Fibroblast of skin of right biceps (primary cell): Measurements from ENCODE around the gene SPTLC2.
A peak's percentile ranks its signal among the peaks of the same experiment; 100 is the strongest.
"Not testable (repeated sequence)": the region's sequence is repeated elsewhere in the genome, so short reads cannot be mapped to it uniquely, and the experiment has no call there.

Source experiments
- DNase-seq: peaks from one replicate; pipeline ENCODE4 v3.0.0-alpha.2; 2013

Gene SPTLC2, protein sequence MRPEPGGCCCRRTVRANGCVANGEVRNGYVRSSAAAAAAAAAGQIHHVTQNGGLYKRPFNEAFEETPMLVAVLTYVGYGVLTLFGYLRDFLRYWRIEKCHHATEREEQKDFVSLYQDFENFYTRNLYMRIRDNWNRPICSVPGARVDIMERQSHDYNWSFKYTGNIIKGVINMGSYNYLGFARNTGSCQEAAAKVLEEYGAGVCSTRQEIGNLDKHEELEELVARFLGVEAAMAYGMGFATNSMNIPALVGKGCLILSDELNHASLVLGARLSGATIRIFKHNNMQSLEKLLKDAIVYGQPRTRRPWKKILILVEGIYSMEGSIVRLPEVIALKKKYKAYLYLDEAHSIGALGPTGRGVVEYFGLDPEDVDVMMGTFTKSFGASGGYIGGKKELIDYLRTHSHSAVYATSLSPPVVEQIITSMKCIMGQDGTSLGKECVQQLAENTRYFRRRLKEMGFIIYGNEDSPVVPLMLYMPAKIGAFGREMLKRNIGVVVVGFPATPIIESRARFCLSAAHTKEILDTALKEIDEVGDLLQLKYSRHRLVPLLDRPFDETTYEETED

DNA sequence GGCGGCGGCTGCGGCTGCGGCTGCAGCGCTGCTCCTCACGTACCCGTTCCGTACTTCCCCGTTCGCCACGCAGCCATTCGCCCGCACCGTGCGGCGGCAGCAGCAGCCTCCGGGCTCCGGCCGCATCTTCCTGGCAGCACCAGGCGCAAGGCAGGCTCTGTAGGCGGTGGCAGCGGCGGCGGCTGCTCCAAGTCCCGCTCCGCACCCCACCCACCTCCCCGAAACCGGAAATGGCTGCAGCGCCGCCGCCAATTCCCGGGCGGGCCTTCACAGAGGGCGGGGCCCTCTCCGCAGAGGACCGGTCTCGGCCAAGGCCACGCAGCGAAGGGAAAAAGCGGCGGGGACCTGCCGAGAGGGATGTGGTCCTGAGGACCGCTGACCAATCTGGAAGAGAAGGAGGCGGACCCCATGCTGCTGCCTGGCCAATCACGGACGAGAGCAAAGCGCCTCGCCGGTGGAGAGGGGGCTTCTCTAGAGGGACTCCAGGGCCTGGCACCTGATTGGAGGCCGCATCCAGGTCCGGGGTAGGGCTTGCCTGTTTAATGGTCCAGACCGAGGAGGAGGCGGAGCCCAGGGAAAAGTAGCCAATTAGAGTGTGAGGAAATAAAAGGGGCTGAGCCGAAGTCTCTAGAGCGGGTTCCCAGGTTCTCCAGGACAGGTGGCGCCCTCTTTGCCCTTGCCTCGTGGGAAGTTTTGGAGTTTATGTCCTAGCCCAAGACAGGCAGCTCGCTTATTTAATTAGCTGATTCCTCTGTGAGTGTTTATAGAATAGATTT is at the start of gene SPTLC2:
TSS of gene SPTLC2 (minus strand) at position 184 of the 776 bp plus-strand sequence. CDS start at position 126, 58 bp downstream.
- peak; percentile 100 for DNase-seq

DNA sequence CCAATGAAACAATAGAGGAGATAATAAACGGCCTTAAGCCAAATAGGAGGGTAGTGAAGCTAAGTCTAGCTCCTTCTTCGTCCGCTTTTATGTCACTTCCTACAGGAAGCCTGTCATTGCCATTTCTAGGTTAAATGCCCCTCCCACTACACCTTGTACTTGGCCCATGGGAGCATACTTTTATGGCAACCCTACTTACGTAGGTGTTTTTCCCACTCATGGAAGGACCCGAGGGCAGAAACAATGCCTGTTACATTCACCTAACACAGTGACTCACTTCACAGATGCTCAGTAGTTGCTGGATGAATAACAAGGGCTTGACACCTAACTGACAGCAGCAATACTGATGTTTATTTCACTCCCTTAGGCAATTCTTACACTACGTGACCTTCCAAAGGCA is 46.9 kb upstream of the SPTLC2 start:
- DNase-seq = no peak

DNA sequence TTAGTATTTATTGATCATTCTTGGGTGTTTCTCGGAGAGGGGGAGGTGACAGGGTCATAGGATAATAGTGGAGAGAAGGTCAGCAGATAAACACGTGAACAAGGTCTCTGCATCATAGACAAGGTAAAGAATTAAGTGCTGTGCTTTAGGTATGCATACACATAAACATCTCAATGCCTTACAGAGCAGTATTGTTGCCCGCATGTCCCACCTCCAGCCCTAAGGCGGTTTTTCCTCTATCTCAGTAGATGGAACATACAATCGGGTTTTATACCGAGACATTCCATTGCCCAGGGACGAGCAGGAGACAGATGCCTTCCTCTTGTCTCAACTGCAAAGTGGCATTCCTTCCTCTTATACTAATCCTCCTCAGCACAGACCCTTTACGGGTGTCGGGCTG is 45.1 kb upstream of the SPTLC2 start:
- DNase-seq = not testable (repeated sequence)

DNA sequence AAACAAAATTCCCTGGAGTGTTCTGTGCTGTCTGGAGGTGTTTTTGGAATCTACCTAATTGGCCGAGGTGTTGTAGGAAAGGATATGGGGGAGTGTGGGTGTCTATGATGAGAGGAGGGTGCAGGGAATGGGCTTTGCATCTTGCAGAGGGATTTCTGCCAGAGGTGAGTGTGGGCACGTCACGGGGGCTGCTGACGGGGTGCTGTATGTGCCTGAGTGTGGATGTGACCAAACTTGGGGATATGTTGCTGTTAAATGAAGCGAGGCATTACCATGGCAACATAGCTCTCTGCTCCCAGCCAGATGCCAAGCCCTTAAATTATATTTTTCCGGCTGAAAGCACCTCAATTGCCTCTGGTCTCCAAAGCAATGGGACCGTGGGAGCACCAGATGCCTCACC is 44.3 kb upstream of the SPTLC2 start:
- no peak for DNase-seq

DNA sequence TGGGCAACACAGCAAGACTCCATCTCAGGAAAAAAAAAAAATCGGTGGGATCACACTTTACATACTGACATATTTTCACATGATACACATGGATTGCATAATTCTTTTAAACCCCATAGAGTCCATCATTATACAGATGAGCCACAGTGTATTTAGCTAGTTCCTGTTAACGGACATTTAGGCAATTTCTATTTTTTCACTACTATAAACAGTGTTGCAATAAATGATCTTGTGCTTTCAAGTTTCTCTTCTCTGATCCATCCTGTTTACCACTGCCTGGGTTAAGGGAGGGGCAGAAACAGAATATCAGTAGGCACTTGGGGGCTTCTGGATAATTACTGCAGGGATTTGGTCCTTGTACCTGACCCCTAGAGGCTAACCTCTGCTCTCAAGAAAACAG is 43.4 kb upstream of the SPTLC2 start:
- no peak for DNase-seq

DNA sequence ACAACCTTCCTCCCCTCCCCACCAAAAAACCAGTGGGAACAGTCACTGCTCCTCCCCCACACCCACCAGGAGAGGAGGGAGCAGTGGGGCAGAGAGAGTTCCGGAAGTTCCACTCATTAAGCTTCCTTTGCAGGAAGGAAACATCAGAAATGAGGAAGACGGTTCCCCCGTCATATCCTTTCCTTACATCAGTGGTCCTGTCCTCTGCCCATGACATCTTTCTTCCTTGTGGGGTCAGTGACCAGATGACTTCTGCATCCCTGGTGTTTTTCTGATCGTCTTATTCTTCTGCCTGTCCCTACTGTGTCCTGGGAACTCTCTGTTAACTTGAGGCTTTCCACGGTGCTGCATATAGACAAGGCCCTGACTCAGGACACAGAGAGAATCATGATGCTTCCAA is 40.8 kb upstream of the SPTLC2 start:
- no peak for DNase-seq

DNA sequence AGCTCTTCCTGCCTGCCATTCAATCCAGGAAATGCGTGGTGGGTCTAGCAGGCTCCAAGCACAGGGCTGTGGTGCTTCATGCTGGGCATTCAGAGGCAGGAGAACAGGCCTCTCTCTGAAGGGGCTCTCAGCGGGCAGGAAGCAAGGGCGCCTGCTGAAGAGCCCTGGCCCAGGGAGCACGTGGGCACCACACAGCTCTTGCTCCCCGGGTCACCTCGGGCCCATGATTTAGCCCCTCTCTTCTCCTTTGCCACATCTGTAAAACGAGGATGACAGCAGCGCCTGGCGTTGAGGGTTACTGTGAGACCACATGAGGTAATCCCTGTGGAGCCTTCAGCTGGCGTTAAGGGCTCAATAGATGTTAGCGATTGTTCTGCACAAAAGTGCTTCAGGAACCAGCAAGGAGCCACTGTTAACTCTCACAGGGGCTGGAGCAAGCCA is 37.6 kb upstream of the SPTLC2 start:
- DNase-seq = no peak

DNA sequence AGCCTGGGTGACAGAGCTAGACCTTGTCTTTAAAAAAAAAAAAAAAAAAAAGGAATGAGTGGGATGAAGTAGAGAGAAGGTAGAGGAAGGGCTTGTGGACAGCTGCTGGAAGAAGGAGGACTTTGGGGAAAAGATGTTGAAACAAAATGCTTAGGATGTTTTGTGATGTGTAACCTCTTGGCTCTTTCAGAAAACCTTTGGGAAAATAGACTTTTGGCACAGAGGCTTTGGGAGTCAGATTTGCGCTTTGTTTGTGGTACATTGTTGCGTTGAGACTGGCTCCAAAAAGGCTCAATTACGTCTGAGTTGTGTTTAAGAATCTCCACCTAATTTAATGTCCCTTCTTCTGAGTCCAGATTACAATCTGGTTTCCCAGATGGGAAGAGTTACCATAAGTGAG is 32.9 kb upstream of the SPTLC2 start:
- DNase-seq = no peak

DNA sequence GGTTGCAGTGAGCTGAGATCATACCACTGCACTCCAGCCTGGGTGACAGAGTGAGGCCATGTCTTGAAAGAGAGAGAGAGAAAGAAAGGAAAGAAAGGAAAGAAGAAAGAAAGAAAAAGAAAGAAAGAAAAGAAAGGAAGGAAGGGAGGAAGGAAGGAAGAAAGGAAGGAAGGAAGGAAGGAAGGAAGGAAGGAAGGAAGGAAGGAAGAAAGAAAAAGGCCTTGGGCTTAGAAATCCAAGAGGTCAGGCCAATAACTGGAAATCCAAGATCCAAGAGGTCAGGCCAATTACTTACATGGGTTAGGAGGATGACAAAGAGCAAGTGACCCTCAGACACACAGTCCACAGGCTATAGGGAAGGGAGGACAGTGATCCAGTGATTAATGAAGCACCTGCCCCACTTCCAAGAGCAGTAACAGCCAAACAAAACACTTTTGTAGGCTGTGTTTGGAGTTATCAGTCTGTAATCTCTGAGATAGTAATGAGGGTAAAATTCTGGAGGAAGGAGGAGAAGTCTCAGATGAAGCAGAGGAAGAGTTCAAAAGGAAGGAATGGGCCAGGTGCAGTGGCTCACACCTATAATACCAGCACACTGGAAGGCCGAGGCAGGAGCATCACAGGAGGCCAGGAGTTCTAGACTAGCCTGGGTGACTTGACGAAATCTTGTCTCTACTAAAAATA is 32.2 kb upstream of the SPTLC2 start:
- DNase-seq = no peak

DNA sequence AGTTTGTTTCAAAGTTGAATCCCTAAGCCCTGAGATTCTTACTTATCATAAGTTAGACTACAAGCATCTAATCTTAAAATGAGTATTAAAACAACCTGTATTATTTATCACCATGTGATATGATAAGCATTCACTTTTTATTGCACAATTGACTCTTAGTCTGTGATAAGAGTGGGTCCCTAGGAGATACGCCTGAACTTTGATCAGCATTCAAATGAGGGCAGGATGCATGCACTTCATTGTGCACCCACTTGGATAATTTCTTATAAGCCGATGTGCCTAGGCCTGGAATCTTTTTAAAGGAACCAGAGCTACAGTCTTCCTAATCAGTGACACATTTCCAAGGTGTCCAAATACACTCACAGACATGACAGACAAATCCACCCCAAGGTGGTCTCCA is 31.4 kb upstream of the SPTLC2 start:
- no peak for DNase-seq

DNA sequence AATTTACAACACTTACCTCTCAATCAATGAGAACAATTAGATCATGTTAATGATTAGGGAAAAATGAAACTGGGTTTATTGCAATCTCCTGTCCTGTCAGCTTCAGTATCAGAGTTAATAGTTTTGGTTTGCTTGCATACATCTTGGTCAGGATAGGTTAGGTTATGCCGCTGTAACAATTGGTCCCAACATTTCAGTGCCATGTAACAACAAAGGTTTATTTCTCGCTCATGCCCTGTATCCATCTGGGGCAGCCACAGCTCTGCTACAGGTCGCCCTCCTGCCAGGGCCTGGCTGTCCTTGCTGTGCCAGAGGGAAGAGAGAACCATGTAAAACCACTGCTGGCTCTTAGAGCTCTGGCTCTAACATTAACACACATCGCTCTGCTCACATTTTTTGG is 30.5 kb upstream of the SPTLC2 start:
- DNase-seq = no peak

DNA sequence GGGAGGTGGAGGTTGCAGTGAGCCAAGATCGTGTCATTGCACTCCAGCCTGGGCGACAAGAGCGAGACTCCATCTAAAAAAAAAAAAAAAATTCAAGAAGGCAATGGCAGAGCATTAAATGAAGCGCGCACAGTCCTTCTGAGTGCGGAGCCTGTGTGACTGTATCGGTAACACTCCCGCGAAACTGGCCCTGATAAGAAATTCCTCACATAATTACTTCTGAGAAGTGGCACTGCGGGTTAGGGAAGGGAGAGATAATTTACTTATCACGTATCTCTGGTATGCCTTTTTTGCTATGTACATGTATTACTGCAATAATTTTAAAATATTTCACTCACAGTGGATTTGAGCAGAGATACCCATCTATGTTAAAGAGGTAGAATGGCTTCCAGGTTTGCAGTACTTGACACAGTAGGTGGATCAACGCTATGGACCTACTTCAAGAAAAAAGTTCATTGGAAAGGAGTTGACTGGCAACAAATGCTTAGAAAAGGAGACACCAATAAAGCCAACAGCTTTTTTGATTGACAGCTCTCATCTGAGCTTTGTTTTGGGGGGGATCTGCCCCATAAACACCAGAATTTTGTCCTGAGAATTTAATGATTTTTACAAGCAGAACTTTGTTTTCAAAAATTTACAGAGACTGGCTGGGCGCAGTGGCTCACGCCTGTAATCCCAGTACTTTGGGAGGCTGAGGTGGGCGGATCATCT is 29.2 kb upstream of the SPTLC2 start:
- DNase-seq = no peak

DNA sequence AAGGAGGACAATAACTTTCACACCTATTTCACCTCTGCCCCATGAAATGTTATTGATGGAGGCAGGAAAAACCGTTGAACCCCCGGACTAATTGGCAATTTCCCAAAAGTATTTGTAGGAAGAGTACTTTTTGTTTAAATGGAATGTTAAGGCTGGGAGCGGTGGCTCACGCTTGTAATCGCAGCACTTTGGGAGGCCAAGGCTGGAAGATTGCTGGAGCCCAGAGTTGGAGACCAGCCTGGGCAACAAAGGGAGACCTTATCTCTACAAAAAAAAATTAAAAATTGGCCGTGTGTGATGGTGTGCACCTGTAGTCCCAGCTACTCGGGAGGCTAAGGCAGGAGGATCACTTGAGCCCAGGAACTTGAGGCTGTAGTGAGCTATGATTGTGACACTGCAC is 26.0 kb upstream of the SPTLC2 start:
- DNase-seq = no peak

DNA sequence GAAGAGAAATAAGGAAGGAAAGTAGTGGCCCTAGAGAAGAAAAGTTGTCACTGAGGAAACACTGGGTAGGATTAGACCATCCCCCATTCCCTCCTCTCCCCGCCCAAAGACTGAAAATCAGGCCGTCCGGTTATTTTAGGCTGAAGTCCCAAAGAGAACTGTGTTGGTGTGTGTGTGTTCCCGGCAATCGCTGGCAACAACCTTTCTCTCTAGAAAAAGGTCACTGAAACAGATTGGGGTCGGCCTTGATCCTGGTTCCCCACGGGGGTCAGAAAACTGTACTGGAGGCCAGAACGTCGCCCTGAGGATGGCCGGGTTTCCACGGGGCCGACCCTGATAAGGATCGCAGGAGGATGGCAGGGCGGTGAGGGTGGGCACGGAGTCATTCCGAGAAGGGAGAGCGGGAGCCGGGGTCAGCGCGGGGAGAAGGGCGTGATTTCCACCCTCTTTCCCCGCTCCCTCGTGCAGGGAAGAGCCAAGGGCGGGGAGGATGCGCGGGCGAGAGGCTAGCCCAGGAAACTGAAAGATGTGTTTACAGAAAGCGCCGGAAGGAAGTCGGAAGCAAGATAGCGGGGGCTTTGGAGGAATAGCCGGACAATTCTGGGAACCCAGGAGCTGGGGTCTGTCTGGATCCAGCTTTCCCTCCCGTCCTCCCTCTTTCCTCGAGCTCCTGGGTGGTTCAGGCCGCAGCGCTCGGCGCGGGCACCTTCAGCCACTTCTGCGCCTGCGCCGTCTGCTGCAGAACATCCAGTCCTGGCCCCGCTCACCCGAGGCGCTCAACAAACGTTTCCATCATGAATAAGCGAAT is 25.3 kb upstream of the SPTLC2 start:
- DNase-seq = peak; percentile 65

DNA sequence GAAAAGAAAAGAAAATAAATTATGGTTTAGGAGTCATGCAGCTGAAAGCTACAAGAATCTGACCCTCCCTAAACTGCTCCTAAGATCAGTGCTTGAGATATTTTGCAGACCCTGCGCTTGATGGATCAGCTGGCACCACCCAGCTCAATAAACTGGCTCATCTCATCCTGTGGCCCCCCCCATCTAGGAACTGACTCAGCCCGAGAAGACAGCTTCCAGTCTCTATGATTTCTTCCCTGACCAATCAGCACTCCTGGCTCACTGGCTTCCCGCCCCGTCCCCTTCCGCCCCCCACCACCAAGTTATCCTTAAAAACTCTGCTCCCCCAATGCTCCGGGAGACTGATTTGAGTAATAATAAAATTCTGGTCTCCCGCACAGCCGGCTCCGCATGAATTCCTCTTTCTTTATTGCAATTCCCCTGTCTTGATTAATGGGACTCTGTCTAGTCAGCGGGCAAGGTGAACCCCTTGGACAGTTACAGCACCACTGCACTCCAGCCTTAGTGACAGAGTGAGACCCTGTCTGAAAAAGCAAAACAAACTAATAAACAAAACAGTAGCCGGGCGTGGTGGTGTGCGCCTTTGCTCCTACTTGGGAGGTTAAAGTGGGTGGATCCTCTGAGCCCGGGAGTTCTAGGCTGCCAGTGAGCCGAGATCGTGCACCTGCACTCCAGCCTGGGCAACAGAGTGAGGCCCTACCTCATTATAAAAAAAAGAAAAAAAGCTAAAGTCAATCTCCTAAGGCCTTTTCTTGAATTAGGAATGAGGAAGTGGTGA is 24.5 kb upstream of the SPTLC2 start:
- peak; percentile 55 for DNase-seq

DNA sequence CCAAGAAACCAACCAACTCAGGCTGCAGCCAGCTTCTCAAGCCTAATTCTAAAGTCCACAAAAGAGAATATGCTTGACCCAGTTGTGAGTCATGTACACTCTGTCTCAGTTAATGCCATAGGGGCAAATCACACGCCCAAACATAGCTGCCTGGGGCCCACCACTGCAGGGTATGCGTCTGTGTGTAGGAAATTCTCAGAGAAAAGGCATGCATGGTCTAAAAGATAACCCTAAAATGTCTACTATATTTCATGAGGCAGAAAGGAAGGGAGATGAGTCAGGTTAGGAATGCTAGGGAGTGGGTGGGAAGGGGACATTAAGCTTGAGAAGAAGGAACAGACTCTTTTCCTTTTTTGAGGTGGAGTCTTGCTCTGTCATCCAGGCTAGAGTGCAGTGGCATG is 22.3 kb upstream of the SPTLC2 start:
- peak; percentile 97 for DNase-seq

DNA sequence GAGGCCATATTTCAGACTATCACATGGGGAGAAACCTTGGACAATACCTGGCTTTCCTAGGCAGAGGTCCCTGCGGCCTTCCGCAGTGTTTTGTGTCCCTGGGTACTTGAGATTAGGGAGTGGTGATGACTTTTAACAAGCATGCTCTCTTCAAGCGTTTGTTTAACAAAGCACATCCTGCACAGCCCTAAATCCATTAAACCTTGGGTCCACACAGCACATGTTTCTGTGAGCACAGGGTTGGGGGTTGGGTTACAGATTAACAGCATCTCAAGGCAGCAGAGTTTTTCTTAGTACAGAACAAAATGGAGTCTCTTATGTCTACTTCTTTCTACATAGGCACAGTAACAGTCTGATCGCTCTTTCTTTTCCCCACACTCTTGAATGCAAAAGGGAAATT is 19.4 kb upstream of the SPTLC2 start:
- DNase-seq = not testable (repeated sequence)

DNA sequence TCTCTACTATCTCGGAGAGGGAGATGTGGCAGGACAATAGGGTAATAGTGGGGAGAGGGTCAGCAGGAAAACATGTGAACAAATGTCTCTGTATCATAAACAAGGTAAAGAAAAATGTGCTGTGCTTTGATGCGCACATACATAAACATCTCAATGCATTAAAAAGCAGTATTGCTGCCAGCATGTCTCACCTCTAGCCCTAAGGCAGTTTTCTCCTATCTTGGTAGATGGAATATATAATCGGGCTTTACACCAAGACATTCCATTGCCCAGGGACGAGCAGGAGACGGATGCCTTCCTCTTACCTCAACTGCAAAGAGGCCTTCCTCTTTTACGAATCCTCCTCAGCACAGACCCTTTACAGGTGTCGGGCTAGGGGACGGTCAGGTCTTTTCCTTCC is 19.0 kb upstream of the SPTLC2 start:
- DNase-seq = not testable (repeated sequence)

DNA sequence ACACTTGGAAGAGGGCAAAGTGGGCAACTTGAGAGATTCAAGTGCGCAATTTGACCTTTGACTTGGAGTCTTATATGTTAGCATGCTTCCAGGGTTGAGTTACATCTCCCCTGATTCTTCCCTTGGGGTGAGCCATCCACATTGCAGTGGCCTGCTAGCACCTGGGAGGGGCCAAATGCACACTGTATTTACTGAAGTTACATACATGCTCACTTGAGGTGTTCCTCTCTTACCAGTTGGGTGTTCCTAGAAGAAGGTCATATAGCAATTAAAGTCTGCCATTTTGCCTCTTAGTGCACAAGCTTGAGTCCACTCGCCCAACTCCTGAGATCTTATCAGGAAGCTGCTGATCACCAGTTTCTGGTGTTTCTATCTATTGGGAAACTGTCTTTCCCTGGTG is 13.7 kb upstream of the SPTLC2 start:
- no peak for DNase-seq

DNA sequence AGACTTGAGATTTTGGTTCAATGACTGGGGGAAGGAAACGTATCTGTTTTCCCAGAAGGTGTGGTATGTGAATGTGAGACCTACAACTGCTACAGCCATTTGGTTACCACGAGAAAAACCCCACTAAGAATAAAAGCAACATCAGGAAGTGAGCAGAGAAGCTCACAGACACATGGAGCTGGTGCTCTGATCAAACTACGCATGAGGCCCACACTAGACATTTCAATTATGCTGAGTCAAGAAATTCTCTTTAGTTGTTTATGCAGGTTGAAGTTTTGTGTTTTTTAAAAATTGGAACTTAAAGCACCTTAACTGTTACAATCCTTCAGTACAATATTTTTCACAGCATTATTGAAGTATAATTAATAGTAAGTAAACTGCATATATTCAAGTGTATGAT is 8.9 kb upstream of the SPTLC2 start:
- no peak for DNase-seq

DNA sequence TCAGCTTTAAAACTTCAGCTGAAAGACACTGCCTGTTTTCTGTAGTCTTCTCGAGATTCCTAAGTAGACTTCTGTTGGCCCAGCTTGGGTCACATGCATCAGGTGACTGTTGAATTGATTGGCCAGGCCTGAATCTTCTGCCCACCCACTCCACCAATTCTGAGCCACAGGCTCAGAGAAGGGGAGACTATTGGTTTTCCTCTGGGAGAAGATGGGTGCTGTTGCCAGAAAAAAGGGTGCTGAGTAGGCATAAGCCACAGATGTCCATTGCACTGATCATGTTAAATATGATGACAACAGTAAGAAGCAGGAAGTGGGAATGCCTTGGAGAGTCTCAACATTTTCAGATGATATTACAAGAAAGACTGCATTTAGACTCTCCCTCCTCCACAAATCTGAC is 6.8 kb upstream of the SPTLC2 start:
- DNase-seq = no peak
